NOMO-1 treated with dmso at 0.1 percent for 144 hours (cell line): ENCODE data around the gene PPP1R9B.
A peak's percentile ranks its signal among the peaks of the same experiment; 100 is the strongest.

Experiments used
- DNase-seq: peaks from one replicate; lab custom pipeline; 2025; ENCODE audit not compliant: unreplicated experiment; lab: John Stamatoyannopoulos, UW

The PPP1R9B gene

GRCh38 chr17:50188531-50188920 lies 38.0 kb upstream of the PPP1R9B start:
- DNase-seq: no peak

- no peak for DNase-seq
Measured at GRCh38 chr17:50187751-50188530, 37.5 kb upstream of the PPP1R9B start.

DNA sequence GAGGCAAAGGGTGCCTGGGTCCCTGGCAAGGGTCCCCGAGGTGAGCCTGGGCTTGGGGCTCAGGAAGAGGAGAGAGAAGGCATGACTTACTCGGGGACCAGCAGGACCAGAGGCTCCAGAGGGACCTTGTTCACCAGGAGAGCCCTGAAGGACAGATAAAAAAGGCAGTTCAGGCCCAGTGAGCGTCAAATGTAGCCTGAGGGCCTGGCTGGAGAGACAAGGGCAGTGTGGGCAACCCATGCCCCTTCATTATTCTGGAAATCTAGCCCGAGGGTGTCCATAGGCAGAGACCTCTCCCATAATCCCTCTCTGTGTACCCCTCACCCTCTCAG lies 36.9 kb upstream of the PPP1R9B start:
- no peak for DNase-seq

DNA sequence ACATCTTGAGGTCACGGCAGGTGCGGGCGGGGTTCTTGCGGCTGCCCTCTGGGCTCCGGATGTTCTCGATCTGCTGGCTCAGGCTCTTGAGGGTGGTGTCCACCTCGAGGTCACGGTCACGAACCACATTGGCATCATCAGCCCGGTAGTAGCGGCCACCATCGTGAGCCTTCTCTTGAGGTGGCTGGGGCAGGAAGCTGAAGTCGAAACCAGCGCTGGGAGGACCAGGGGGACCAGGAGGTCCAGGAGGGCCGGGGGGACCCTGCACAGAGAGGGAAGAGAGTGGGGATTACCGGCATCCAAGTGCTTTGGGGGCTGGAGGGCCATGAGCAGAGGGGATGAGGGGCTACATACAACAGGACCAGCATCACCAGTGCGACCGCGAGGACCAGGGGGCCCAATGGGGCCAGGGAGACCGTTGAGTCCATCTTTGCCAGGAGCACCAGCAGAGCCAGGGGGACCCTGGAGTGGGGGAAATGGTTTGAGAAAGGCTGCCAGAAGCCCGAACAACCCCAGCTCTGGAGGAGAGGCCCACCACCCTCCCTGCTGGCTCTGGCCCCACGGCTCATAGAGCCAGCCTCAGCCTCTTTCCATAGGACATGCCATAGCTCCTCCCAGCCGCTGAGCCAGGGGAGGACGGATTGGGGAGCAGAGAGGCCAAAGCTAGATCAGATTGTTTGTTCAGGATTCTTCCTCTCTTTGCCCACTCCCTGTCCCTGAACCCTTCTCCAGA lies 36.4 kb upstream of the PPP1R9B start:
- DNase-seq: no peak

DNA sequence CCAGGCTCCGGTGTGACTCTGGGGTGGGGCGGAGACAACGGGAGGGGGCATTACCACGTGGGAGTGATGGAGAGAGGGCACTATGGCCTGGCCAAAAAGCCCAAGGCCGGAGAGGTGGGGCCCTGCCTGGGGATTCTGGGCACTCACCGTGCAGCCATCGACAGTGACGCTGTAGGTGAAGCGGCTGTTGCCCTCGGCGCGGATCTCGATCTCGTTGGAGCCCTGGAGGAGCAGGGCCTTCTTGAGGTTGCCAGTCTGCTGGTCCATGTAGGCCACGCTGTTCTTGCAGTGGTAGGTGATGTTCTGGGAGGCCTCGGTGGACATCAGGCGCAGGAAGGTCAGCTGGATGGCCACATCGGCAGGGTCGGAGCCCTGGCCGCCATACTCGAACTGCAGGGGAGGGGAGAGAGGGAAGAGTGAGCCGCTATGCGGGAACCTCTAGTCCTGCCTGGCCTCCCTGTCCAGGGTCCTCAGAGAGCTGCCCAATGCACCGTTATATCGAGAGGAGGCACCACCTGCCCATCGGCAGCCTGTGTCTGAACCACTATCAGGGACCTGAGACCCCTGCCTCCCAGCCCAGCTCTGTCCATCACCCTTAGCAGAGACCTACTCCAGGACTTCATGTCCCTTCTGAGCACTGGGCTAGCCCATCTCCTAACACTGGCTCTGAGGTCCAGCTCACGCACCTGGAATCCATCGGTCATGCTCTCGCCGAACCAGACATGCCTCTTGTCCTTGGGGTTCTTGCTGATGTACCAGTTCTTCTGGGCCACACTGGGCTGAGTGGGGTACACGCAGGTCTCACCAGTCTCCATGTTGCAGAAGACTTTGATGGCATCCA lies 35.4 kb upstream of the PPP1R9B start:
- no peak for DNase-seq

DNA sequence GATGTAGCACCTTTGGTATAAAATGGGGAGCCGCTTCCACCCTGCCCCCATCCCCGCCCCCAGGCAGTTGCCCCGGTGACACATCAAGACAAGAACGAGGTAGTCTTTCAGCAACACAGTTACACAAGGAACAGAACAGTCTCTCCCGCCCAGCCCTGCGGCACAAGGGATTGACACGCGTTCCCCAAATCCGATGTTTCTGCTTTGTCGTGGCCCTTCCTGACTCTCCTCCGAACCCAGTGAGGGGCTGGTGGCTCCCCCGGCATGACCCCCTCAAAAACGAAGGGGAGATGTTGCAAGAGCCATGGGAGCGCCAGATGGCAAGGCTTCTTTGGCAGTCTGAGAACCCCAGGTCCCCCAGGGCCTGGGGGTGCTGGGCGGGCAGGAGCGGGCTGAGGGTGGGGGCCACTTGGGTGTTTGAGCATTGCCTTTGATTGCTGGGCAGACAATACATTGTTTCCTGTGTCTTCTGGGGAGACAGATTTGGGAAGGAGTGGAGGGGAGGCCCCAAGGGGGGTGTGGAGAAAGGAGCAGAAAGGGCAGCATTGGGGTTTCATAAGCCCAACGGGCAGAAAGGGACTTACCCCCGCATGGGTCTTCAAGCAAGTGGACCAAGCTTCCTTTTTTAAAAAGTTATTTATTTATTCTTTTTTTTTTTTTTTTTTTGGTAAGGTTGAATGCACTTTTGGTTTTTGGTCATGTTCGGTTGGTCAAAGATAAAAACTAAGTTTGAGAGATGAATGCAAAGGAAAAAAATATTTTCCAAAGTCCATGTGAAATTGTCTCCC lies 34.3 kb upstream of the PPP1R9B start:
- peak; percentile 64 for DNase-seq

GRCh38 chr17:50184064-50184463 lies 33.6 kb upstream of the PPP1R9B start:
- no peak for DNase-seq

GRCh38 chr17:50183421-50183994 lies 33.0 kb upstream of the PPP1R9B start:
- peak; percentile 90 for DNase-seq

- DNase-seq: no peak
Measured at GRCh38 chr17:50182783-50183420, 32.4 kb upstream of the PPP1R9B start.

GRCh38 chr17:50181591-50182560 lies 31.4 kb upstream of the PPP1R9B start:
- no peak for DNase-seq

DNA sequence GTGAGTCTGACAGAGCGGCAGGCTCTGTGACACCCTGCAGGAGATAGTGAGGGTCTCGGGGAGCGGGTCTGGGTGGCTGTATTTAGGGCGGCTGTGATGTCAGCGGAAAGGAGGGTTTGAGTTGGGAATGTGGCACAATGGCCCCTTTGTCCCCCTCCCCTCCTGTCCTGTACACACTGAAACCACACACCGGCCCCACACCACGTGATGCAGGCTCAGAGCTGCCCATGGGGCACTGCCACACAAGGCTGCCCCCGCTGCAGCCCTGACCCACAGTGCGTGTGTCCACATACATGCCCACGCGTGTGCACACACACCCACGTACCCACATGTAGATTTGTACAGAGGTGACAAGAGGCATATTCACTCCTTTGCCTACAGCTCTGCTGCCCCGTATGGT lies 30.7 kb upstream of the PPP1R9B start:
- DNase-seq: no peak

- no peak for DNase-seq
Measured at GRCh38 chr17:50180620-50181019, 30.1 kb upstream of the PPP1R9B start.

DNA sequence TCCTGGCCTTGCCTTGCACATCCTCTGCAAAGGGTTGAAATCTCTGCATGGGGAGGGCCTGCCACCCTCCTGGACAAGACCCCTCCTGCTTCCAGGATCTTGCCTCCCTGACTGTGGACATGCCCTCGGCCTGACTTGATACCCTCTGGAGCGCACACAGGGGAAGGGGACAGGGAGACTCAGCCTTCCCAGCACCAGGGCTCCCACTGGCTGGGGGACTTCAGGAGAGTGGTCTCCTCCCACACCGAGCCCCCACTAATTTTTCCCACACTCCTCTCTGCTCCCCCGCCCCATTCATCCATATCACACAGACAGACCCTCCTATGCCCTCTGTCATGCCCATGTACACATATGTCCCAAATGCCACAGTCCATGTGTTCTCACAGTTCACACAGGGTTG lies 29.6 kb upstream of the PPP1R9B start:
- no peak for DNase-seq

GRCh38 chr17:50177983-50178834 lies 27.7 kb upstream of the PPP1R9B start:
- no peak for DNase-seq

DNA sequence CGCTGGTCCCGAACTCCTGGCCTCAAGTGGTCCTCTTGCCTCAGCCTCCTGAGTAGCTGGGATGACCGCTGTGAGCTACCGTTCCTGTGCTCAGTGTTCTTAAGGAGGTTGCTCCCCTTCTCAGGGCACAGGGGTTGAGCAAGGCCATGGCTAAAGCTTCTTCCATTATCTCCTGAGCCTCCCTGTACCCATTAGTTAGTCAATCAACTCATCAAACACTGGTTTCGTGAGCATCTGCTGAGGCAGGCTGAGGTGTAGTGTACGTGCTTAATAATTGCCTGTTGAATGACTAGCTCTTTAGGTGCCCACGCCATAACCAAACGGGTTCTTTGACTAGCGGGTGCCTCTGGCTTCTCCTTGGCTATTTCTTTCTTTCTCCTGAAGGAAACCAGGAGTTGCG lies 27.0 kb upstream of the PPP1R9B start:
- DNase-seq: no peak

DNA sequence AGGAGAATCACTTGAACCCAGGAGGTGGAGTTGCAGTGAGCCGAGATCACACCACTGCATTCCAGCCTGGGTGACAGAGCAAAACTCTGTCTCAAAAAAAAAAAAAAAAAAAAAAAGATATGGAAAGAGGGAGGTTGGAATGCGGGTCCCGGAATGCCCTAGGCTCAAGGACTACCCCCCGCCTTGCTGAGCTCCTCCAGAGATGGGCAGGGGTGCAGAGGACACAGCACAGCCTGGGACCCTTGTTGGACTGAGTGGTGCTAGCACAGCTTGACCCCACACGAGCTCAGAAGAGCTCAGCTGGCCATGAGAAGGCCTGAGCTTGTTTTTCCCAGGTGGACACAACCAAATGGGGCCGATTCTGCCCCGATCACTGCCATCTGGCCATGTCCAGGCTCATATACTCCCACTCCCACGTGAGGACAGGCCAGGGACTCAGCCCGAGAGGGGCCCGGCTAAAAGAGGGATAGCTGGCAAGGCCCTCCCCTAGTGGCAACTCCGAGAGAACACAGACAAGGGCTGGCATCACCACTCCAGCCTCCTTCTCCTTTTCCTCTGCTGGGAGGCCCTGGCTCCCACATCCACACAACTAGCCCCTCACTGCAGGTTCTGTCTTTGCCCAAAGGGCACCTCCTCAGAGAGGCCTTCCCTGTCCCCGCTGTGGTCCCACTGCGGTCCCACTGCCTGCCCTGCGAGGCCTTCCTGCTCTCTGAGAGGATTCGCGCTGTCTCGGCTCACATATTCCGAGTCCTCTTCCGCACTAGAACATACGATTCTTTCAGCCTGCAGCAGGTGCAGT lies 26.3 kb upstream of the PPP1R9B start:
- no peak for DNase-seq
